Activated CD8-positive, alpha-beta memory T cell treated with anti-CD3 and anti-CD28 coated beads, Interleukin-2, amount 50 U/mL, for 1 hour (primary cell): ENCODE data around the gene RNU6-9.
A peak's percentile ranks its signal among the peaks of the same experiment; 100 is the strongest.

Experiments
- DNase-seq: peaks from one replicate; pipeline ENCODE4 v3.0.0-alpha.2; 2020; ENCODE audit errors: extremely low read depth

RNU6-9 gene

GRCh38 chr19:897442-898039, 4.3 kb downstream of the RNU6-9 start:
- DNase-seq: no peak

GRCh38 chr19:898663-899062, 5.4 kb downstream of the RNU6-9 start:
- DNase-seq: no peak

DNA sequence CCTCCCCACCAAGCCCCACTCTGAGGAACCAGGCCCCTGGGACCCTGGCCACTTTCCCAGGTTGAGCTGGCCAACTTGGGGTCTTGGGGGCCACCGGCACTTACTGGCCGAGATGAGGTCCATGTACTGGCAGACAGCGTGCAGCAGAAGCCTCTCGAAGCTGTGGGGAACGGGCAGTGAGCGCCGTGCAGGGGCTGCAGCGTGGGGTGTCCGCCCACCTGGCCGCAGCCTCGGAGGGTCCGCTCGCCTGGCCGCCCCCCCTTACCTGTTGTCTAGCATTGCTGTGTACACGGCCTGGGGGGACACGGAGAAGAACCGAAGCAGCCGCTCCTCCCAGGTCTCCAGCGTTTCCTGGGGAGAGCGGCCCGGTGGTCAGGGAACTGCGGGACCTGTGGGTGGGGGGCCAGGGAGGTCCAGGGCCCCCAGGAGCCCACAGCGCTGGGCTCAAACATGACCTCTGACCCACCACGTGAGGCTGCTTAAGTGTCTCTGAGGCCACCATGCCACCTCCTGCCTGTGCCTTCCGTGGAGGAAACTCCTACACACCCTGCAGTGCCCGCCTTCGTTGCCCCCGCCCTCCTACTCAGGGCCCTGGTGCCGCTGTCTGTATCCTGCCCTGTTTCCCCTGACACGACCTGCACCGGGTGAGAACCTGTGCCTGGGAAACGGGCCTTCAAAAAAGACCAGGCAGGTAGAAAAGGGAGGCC, 6.2 kb downstream of the RNU6-9 start:
- no peak for DNase-seq

GRCh38 chr19:900043-900301, 6.7 kb downstream of the RNU6-9 start:
- DNase-seq: no peak

DNA sequence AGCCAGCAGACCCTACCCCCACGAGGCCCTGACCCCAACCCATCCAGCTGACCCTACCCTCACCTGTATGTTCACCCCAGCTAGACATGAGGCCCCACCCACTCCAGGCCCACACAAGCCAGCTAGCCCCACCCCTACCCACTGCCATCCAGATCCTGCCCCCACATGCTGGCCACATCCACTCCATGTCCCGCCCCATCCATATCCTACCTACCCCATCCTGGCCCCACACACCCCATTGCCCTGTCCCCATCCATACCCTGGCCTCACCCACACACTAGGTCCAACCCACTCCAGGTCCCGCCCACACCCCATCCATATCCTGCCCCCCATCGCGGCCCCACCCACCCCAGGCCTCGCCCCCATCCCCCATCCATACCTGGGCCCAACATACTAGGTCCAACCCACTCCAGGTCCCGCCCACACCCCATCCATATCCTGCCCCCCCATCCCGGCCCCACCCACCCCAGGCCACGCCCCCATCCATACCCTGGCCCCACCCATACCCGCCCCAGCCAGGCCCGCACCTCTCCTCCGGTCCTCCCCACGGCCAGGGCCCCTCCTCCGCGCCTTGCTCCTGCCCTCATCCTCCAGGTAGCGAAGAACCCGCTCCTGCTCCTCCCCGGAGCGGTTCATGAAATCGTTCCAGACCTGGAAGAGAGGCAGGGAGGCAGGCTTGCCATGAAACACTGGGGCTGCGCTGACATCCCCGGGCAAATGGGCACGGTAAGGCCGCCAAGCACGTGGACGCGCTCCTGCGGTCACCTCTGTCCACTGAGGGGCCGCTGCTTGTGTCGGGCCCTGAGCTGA, 7.2 kb downstream of the RNU6-9 start:
- no peak for DNase-seq

DNA sequence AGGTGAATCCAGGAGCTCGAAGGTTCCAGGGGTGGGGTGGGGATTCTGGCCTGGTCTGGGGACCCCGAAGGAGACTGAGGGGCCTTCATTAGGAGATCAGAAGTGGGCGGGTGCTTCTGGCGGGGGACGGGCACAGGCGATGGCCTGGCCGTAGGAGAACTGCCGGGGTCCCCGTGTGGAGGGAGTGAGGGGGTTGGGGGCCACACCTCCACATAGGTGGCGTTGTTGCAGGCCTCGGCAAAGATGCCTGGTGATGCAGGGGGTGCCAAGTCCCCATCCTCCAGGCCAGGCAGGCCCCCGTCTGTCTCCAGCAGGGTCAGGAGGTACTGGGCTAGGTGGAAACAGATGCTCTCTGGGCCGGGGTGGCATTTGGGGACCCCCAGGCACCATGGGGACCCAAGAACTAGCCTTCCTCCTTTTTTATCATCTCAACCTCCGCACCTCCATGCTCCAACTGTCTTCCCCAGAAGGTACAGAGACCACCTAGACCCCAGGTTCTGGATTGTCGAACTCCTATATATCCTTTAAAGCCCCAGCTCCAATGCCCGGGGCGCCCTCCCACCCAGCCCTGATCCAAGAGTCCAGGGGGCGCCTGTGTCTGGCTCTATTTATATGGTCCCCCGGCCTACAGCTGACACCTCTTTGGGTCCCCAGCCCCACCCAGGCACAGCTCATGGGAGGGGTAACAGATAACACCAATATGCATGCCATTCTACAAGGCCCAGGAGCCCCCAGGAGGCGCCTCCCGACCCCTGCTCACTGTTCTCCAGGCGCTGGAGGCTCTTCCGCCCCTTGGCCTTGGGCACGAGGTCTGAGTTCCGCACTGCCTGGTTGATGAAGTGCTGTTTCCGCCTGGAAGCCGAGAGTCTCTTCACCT, 8.2 kb downstream of the RNU6-9 start:
- DNase-seq: no peak

- no peak for DNase-seq
These were observed 8.7 kb downstream of the RNU6-9 start for GRCh38 chr19:902093-902370.

- no peak for DNase-seq
These were observed 9.4 kb downstream of the RNU6-9 start for GRCh38 chr19:902446-903226.

DNA sequence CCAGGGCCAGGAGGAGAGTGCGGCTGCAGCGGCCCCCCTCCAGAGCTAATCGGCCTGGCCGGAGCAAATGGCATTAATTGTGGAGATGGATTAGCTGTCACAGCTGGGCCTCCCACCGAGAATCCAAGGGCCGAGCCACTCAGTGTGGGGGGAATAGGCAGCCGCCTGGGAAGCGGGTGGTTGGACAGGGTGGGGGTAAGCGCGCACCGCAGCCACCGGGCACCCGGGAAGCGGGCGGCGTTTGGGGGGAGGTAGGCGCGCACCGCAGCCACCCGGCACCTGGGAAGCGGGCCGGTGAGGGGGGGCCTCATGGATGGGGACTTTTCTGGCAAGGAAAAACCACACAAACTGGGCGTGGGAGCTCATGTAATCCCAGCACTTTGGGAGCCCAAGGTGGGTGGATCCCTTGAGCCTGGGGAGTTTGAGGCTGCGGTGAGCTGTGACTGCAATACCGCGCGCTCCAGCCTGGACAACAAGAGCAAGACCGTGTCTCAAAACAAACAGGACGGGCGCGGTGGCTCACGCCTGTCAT, 10.0 kb downstream of the RNU6-9 start:
- DNase-seq: no peak

- no peak for DNase-seq
These were observed 11.3 kb downstream of the RNU6-9 start for GRCh38 chr19:904545-904944.

GRCh38 chr19:906480-906879, 13.2 kb downstream of the RNU6-9 start:
- DNase-seq: no peak

GRCh38 chr19:907183-907853, 14.0 kb downstream of the RNU6-9 start:
- no peak for DNase-seq

- no peak for DNase-seq
These were observed 18.1 kb downstream of the RNU6-9 start for GRCh38 chr19:911197-912033.

DNA sequence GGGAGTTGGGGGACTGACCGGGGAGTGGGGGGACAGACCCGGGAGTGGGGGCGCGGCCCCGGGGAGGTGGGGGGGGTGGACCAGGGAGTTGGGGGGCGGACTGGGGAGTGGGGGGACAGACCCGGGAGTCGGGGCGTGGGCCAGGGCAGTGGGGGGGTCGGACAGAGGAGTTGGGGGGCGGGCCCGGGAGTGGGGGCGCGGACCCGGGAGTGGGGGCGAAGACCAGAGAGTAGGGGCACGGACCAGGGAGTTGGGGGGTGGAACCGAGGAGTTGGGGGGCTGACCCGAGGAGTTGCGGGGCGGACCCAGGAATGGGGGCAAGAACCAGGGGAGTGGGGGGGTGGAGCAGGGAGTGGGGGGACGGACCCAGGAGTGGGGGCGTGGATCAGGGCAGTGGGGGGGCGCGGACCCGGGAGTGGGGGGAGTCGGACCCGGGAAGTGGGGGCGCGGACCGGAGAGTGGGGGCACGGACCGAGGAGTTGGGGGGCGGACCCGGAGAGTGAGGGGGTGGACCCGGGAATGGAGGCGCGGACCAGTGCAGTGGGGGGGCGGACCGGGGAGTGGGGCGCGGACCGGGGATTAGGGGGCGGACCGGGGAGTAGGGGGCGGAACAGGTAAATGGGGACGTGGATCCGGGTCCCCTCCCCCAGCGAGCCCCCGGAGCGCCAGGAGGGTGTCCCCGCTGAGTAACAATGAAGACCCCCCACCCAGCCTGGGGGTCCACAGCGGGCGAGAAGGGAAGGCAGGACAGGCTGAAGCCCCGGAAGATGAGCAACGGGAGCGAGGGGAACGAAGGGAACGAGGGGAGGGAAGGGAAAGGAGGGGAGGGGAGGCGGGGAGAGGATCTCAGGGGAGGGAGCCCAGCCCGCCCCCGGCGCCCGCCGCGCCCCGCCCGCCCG, 19.1 kb downstream of the RNU6-9 start:
- DNase-seq: no peak

GRCh38 chr19:913080-913748, 19.9 kb downstream of the RNU6-9 start, which contains the start of gene R3HDM4:
Gene R3HDM4 (minus strand): TSS chr19:913219. CDS start chr19:913157, 62 bp downstream.
- DNase-seq: peak; percentile 37

GRCh38 chr19:916645-917322, 23.5 kb downstream of the RNU6-9 start:
- no peak for DNase-seq

- DNase-seq: no peak
These were observed 24.3 kb downstream of the RNU6-9 start, which contains the start of gene KISS1R for GRCh38 chr19:917323-918151. Gene KISS1R (plus strand): TSS chr19:917333. CDS start chr19:917503, 170 bp downstream.
